Stimulated activated CD4-positive, alpha-beta T cell treated with anti-CD3 and anti-CD28 coated beads, TNF-alpha, amount 100 ng/mL, for 4 hours (primary cell): ENCODE measurements around the gene PDE4D.
"Not testable (repeated sequence)": the region's sequence is repeated elsewhere in the genome, so short reads cannot be mapped to it uniquely, and the experiment has no call there.

ENCODE experiments used
- DNase-seq, 3 experiments: peaks; one replicate each; pipeline ENCODE4 v3.0.0-alpha.2; 2020; ENCODE audit warnings: low read depth in 3 of 3

The PDE4D gene

GRCh38 chr5:59071755-59072549, 821.6 kb downstream of the PDE4D start:
- DNase-seq = no peak

DNA sequence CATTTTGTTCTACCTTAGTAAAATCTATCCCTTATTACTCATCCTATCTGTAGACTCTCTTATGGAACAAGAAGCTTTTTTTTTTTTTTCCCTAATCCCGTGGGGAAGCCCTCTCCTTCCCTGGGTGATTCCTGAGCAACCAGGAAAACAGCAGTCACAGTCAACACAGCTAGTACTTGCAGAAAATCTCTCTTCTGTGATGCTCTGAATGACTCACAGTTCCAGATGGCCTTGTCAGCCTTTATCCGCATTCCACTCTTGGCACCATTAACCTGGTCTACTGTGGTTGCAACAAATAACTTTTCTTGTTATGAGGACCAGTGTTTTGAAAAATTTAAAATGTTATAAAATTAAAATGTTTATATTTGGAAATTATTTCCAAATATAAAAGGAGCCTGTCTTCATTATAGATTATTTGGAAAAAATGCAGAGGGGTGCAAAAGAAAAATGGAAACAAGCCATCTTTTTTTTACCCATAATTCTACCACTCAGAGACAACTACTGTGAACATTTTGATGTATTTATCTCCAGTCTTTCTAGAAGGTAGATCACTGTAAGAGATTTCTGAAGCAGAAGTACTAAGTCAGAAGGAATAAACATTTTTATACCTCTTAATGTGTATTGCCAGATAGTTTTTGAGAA, 824.0 kb downstream of the PDE4D start:
- DNase-seq = no peak

DNA sequence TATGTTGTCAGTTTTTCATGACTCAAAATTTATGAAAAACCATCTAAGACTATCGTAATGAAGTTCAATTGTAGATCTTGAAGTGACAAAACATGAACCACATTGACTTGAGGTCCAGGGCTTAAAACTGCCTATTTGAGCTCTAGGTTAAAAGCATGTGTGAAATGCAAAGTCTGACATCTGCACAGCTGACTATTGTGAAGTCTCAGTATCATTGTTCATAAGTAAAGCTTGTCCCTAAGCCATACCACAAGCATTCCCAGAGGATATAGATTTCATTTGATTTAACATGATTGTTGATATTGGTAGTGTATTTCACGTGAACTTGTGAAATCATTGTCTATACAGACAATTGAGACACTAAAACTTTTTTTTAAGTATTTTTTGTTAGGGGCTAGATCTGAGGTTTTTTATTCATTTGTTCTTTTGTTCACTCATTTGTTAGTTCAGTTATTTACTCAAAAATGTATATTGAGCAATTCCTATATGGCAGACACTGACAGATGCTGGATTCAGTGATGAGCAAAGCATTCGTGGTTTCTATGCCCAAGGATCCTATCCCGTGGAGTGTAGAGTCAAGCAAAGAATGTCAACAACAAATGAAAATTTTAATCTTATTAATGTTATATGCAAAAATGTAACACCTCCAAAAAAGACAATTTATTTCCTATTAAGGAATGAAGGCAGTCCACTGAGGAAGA, 825.4 kb downstream of the PDE4D start:
- DNase-seq = no peak

DNA sequence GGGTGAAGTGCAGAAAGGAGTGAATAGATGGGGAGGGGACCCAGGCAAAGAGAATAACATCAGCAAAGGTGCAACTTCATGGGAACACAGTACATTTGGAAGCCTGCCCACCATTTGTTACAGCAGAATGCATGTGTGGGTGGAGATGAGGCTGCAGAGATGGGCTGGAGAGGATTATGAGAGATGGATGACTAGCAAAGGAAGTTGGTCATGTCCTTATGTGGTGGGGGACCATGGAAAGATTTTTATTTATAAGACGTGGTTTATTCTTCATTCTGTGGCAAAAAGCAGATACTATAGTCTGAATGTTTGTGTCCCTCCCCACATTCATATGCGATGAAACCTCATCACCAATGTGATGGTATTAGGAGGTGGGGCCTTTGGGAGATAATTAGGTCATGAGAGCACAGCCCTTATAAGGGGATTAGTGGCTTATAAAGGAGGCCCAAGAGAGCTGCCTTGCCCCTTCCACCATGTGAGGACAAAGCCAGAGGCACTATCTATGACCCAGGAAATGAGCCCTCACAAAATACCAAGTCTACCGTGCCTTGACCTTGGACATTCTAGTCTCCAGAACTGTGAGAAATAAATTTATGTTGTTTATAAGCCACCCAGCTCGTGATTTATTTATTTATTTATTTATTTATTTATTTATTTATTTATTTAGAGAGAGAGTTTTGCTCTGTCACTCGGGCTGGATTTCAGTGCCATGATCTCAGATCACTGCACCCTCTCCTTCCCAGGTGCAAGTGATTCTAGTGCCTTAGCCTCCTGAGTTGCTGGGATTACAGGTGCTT, 827.0 kb downstream of the PDE4D start:
- no peak for DNase-seq

GRCh38 chr5:59065554-59065953, 828.0 kb downstream of the PDE4D start:
- DNase-seq = no peak

- no peak for DNase-seq
Observed at GRCh38 chr5:59064293-59064692, 829.2 kb downstream of the PDE4D start.

- DNase-seq = no peak
Observed at GRCh38 chr5:59062986-59063683, 830.4 kb downstream of the PDE4D start.

DNA sequence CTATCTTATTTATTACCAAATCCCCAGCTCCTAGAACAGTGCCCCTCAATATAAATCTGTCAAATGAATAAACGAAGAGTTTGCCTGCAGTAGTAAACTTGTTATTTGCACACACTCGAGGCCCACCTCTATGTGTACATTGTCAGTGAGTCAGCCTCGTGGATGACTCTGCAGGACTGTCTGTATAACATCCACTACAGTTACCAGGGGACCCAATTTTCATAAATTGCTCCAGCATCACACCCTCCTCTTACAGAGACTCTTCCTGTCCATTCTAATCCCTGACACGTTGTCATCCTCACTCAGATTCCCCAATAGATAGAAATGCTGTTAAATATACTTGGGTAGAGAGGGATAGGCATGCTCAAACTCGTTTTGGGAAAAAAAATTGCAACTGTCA, 832.1 kb downstream of the PDE4D start:
- no peak for DNase-seq

DNA sequence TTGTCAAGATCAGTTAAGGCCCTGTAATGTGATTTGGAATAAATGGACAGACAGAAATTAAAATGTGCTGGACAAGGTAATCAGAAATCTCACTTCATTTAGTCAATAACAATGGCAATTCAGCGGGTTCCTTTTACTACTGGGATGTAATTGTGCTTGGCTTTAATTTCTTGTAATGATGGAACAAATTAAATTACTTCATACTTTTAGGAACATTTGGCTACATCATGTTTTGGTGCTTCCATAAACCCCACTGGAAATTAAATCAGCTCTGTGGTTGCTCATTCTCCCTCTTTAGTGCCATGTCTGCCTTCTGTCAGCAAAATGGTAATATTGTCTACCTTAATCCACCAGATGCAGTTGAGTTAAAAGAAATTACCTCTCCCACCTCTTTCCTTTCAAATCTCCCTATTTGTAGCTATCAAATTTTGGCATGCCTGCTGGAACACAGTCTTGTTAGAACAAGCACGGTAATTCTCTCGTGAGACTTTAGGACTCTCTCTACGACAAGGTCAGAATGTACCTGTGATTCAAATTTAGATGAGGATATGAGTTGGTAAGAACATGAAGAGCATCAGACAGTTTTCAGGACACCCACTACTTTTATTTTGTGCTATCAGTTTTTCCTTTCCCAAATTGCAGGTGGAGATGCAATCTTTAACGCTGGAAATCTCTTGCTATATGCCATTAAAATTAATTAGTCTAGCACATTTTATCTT, 834.4 kb downstream of the PDE4D start:
- no peak for DNase-seq

- no peak for DNase-seq
Observed at GRCh38 chr5:59058237-59058636, 835.3 kb downstream of the PDE4D start.

DNA sequence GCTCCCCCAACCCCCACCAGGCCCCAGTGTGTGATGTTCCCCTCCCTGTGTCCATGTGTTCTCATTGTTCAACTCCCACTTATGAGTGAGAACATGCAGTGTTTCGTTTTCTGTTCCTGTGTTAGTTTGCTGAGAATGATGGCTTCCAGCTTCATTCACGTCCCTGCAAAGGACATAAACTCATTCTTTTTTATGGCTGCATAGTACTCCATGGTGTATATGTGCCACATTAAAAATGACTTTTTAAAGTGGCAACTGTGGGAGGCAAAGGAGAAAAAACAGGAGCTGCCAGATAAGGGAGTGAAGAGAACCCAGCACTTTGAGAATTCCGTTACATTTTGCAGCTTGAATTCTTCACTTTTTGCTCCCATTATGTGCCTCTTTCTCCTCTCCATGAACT, 836.9 kb downstream of the PDE4D start:
- not testable (repeated sequence) for DNase-seq

DNA sequence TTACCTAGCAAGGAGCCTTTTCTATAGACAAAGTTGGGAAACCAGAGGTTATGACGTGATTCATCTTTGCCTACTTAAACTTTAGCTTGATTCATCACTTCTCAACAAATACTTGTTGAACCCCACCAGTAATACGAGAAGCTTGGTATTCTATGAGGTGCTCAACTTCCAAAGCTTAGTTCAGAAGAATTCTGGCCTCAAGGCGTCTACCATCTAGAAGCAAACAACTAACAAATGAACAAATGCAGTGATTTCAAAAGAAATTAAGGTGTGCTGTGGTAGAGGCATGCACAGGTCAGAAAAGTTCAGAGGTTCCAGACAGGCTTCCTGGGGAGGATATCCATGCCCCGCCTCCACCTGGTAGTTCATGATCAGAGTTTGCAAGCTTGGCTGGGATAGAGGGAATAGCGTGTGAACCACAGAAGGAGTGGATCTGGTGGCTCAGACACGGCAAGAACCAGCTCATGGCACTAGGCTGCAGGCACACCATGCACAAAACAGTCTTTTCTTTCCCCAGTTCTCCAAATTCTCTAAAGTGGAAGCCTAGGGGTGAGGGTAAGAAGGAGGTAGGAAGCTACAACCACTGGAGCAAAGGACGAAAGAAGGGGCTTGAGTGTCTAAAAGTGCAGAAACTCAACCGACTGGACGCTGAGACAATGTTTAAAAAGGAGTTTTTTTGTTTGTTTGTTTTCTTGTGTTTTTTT, 837.6 kb downstream of the PDE4D start:
- no peak for DNase-seq

- no peak for DNase-seq
Observed at GRCh38 chr5:59054963-59055528, 838.5 kb downstream of the PDE4D start.

DNA sequence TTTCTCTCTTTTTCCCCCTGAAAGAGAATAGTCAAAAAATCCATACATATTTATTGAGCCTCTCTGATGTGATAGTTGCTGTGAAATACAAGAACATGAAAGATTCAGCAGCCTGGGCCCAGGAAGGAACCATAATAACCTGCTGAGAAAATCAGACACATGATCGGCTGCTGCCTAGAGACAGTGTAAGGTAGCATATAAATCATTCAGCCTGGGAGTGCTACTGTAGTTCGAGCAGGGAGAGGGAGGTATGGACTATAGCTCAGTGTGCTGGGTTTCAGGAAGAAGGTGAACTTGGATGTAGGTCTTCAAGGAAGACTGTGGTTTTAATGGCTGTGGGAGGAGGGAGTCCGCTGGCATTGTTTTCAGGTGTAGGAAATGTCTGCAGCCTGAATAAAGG, 841.6 kb downstream of the PDE4D start:
- no peak for DNase-seq

DNA sequence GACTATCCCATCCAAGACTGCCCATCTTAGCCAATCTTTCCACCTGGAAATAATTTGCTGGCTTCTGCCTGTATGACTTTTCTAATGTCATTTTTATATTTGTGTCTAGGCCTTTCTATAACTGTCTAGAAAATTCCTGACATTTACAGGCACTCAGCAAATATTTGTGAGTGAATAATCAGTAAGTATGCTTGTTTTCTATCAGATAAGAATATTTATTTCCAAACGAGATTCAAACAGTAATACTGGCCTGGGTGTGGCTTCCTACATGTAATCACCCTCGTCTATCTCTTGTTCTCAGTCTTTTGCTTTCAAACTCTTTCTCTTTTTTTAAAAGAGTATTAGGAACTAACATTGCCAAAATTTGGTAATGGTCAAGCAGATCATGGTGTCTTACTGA, 844.4 kb downstream of the PDE4D start:
- no peak for DNase-seq

DNA sequence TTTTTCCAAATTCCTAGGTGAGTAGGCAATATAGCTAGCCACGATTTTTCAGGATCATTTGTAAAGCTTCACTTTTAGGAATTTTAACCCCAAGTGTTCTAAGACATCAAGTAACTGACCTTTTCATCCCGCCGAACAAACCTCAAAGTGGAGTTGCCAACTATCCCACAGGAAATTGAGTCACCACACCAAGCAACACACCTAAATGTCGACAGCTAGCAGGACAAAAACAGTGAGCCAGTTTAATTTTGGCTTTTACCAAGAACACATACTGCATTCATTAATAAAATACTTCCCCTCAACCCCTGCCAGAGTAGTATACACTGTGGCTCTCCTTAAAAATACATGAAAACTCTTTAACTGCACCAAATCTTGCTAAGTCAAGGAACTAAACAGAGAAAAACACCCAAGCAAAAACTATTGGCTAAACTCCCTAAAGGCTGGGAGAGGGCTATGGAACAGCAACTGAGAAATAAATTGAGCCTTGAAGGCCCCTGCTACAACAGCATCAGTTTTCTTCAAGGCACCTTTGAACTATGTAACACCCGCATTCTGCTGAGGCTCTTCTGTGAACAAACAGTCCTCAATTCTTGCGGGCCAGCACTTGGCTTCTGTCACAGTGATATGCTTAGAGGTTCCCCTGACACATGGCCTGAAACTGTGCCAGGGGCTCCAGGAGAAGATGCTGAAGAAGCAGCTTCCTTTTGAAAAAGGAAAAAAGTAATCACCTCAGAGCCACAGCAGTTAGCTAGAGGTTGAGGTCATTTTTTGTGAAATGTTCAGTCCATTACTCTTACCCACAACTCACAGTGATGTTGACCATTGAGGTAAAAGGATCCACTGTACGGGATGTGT, 851.1 kb downstream of the PDE4D start:
- DNase-seq = no peak

- DNase-seq = no peak
Observed at GRCh38 chr5:59041355-59041754, 852.2 kb downstream of the PDE4D start.

GRCh38 chr5:59040804-59041201, 852.7 kb downstream of the PDE4D start:
- no peak for DNase-seq
